DND-41 (cell line): Measurements from ENCODE around the gene GABBR2.

Experiments
- ATAC-seq: fragments of 200-7000 bp; cut with Tn5 transposase; 3 replicates; pipeline ENCODE4 v1.9.1; 2021; ENCODE audit warnings: low read depth; ENCODE audit not compliant: insufficient read depth
- DNase-seq: peaks from one replicate; pipeline ENCODE4 v3.0.0-alpha.2; 2020
- H2AFZ ChIP-seq: 2 replicates; pipeline ENCODE4 v1.6.0; 2012; ENCODE audit warnings: low read depth, low read length
- H3K27ac ChIP-seq: 2 replicates; pipeline ENCODE4 v1.5.1; 2012; ENCODE audit warnings: low read length, inconsistent platforms
- H3K27me3 ChIP-seq: fragments of 200-600 bp; sonication (generic); 2 replicates; pipeline ENCODE4 v1.6.0; 2012; ENCODE audit warnings: low read length, mild to moderate bottlenecking, inconsistent platforms; ENCODE audit not compliant: insufficient read depth, poor library complexity
- H3K36me3 ChIP-seq: 2 replicates; pipeline ENCODE4 v1.5.1; 2012; ENCODE audit warnings: low read length, inconsistent platforms; ENCODE audit not compliant: insufficient read depth
- H3K4me1 ChIP-seq: 2 replicates; pipeline ENCODE4 v1.5.1; 2012; ENCODE audit warnings: mild to moderate bottlenecking, low read length; ENCODE audit not compliant: insufficient read depth
- H3K4me2 ChIP-seq: 2 replicates; pipeline ENCODE4 v1.6.0; 2012; ENCODE audit warnings: mild to moderate bottlenecking, moderate library complexity, low read length, inconsistent platforms; ENCODE audit not compliant: insufficient read depth
- H3K4me3 ChIP-seq, 2 experiments: fragments of 200-600 bp in 1 of 2; shearing (Covaris generic) in 1 of 2; 2 replicates each; pipeline ENCODE4 v1.5.1; 2012 to 2016; ENCODE audit warnings: inconsistent platforms in 2 of 2, low read length in 2 of 2, mild to moderate bottlenecking in 2 of 2, low read depth in 1 of 2, moderate library complexity in 1 of 2
- H3K79me2 ChIP-seq: 2 replicates; pipeline ENCODE4 v1.6.0; 2012; ENCODE audit warnings: low read length, inconsistent platforms; ENCODE audit not compliant: insufficient read depth
- H3K9ac ChIP-seq: 2 replicates; pipeline ENCODE4 v1.6.0; 2012; ENCODE audit warnings: low read depth, mild to moderate bottlenecking, inconsistent platforms, low read length, moderate library complexity
- H3K9me3 ChIP-seq: 2 replicates; pipeline ENCODE4 v1.5.1; 2012; ENCODE audit warnings: low read length, moderate library complexity, mild to moderate bottlenecking, inconsistent platforms; ENCODE audit not compliant: insufficient read depth, severe bottlenecking
- H4K20me1 ChIP-seq: 2 replicates; pipeline ENCODE4 v1.6.0; 2012; ENCODE audit warnings: low read length; ENCODE audit not compliant: insufficient read depth
- CTCF ChIP-seq: IDR thresholded peaks from 2 replicates; pipeline ENCODE4 v1.5.1; 2012; ENCODE audit warnings: borderline replicate concordance, low read length, moderate library complexity, mild to moderate bottlenecking; ENCODE audit not compliant: poor library complexity, severe bottlenecking; ENCODE audit errors: extremely low read depth
- EZH2 ChIP-seq: IDR thresholded peaks from 3 replicates; pipeline ENCODE4 v1.6.1; 2012; ENCODE audit warnings: borderline replicate concordance, low read depth, mild to moderate bottlenecking, moderate library complexity, low read length, inconsistent platforms; ENCODE audit not compliant: severe bottlenecking

Gene GABBR2

GRCh38 chr9:98635374-98635773 is 73.4 kb downstream of the GABBR2 start:
- ATAC-seq: no peak
- Histone ChIP-seq H3K79me2 (no peaks in the 10 kb centered on the region), H3K9ac (no peak overlapping the region), H4K20me1 (no peaks in the 10 kb centered on the region), H3K27me3 (no peaks in the 10 kb centered on the region), H3K9me3 (no peaks in the 10 kb centered on the region), H3K4me3 (no peak overlapping the region), H3K27ac (no peak overlapping the region), H3K4me2 (no peak overlapping the region), H3K4me1 (no peaks in the 10 kb centered on the region), H3K36me3 (no peaks in the 10 kb centered on the region), H2AFZ (no peak overlapping the region)
- DNase-seq: no peak
- no peak for TF ChIP-seq CTCF
- TF ChIP-seq EZH2: no peak

DNA sequence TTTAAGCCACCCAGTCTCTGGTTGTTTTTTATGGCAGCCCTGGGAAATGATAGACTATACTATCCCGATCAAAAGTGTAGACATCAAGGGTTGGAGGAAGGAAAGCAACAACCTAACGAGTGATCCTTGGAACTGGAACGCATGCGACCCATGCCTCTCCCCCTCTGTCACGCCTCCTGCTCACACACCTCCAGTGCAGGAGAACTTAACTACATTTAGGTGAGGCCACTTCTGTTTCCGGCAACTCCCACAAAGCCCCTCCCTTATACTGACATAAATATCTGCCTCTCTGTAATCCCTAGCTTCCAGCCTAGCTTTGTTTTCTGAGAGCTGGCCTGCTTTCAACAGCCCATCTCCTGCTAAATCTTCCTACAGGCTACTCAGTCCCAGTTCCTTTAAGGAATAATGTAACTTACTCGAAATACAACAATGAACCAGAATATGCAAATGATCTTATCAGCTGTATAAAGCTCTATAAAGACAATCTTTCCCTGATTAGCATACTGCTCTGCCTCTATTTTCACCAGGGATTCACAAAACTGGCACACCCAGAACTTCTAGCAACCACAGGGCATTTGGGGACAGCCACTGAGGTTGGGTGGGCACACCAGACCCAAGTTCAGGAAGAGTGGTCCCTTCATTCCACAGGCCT is 73.9 kb downstream of the GABBR2 start:
- Histone ChIP-seq H3K4me1 (no peaks in the 10 kb centered on the region), H3K79me2 (no peaks in the 10 kb centered on the region), H3K4me2 (no peak overlapping the region), H3K9ac (no peak overlapping the region), H3K4me3 (no peak overlapping the region), H3K9me3 (no peaks in the 10 kb centered on the region), H4K20me1 (no peaks in the 10 kb centered on the region), H3K27ac (no peak overlapping the region), H3K36me3 (no peaks in the 10 kb centered on the region), H3K27me3 (no peaks in the 10 kb centered on the region), H2AFZ (no peak overlapping the region)
- no peak for ATAC-seq
- TF ChIP-seq CTCF (no peak), EZH2 (no peak)
- DNase-seq: no peak

DNA sequence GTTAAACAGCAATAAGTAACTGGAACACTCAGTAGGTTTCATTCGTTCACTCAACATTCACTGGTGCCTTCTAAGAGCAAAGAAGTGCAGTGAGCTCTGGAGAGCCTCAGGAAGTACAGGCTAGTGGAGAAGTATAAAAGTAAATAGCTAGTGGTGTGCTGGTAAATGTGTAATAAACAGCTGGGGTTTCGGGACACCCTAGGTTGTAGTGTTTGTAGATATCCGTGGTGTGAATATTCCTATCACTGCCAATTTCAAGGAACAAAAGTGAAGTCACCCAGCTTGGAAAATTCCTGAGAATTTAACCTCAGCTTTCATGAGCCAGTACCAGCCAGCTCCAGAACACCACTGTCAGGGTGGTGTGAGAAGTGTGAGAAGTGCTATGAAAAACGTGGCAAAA is 75.9 kb downstream of the GABBR2 start:
- Histone ChIP-seq H3K36me3 (no peaks in the 10 kb centered on the region), H2AFZ (no peak overlapping the region), H3K9ac (no peak overlapping the region), H3K4me2 (no peak overlapping the region), H3K79me2 (no peaks in the 10 kb centered on the region), H3K4me1 (no peaks in the 10 kb centered on the region), H3K27ac (no peak overlapping the region), H3K4me3 (no peak overlapping the region), H3K27me3 (peaks cover 5% of the 10 kb centered on the region), H3K9me3 (no peaks in the 10 kb centered on the region), H4K20me1 (no peaks in the 10 kb centered on the region)
- TF ChIP-seq EZH2 (no peak), CTCF (no peak)
- ATAC-seq: no peak
- no peak for DNase-seq

DNA sequence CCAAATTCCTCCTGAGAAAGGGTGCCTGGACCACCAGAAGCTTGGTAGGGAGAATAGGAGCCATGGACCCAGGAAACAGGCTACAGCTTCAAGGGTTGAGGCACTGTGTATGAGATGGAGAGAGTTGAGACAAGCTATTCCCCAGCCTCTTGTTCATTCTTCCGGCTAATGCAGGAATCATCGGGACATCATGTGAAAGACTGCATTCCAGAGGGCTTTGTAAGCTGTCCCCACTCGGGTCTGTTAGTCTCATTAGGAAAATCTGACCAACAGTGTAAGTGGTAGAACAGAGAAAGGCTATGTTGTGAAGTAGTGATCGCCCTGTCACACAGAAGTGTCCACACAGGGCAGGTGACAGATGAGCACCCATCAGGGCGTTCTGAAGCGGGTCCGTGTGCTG is 81.4 kb downstream of the GABBR2 start:
- no peak for TF ChIP-seq CTCF
- TF ChIP-seq EZH2: no peak
- ATAC-seq (no peak), DNase-seq (no peak)
- Histone ChIP-seq H3K4me3 (no peak overlapping the region), H3K9me3 (no peaks in the 10 kb centered on the region), H3K36me3 (no peaks in the 10 kb centered on the region), H3K79me2 (no peaks in the 10 kb centered on the region), H3K27ac (no peak overlapping the region), H3K9ac (no peak overlapping the region), H3K27me3 (peaks cover 11% of the 10 kb centered on the region), H2AFZ (no peak overlapping the region), H3K4me2 (no peak overlapping the region), H3K4me1 (no peaks in the 10 kb centered on the region), H4K20me1 (no peaks in the 10 kb centered on the region)
